ENCODE data around the gene TK1. TPM values are rescaled to one million over a fixed set of nuclear protein-coding genes. Genes with fewer than 3 reads are reported as not detected.

TK1 gene
- total and polyA plus RNA-seq, 2 donors (not counting 1 experiment from before 2014, with no cell fraction given), result 2.2 to 3.8 TPM

- peak overlapping the region; percentile 79 for H3K4me3 Mint-ChIP-seq
- peaks cover 78% of the 10 kb centered on the region for H3K4me1 Mint-ChIP-seq
- Histone ChIP-seq H3K4me1 (ENCODE audit: control insufficient read depth in 2 of 2, insufficient read depth in 2 of 2, low read length in 2 of 2) (peaks cover 71 to 90% of the 10 kb centered on the region in 2 donors), H3K9ac (ENCODE audit: low read length) (peak overlapping the region; percentile 38), H2AFZ (ENCODE audit: insufficient read depth, low read depth, low read length, poor library complexity, severe bottlenecking) (no peak overlapping the region), H3K4me3 (ENCODE audit: control extremely low read depth in 1 of 5, extremely low read depth in 1 of 5, insufficient read depth in 1 of 5, low read depth in 2 of 5, low read length in 4 of 5) (no peak overlapping the region), H3K4me2 (replicated peaks; ENCODE audit: low read depth, low read length, poor library complexity, severe bottlenecking) (peak overlapping the region; percentile 67), H3K79me2 (ENCODE audit: control insufficient read depth, insufficient read depth, low read length) (peaks cover 23% of the 10 kb centered on the region), H3K27ac (ENCODE audit: low read length in 2 of 2) (peak overlapping the region; percentile 97 to 98), H4K20me1 (ENCODE audit: control insufficient read depth, insufficient read depth, low read length, poor library complexity, severe bottlenecking) (no peaks in the 10 kb centered on the region), H3K36me3 (replicated peaks in 1 of 2; ENCODE audit: control extremely low read depth in 1 of 2, control insufficient read depth in 1 of 2, extremely low read depth in 1 of 2, insufficient read depth in 2 of 2, low read length in 1 of 2) (peaks cover 0 to 13% of the 10 kb centered on the region in 2 experiments), H3K9me3 (ENCODE audit: control extremely low read depth in 1 of 3, control insufficient read depth in 2 of 3, insufficient read depth in 1 of 3, low read length in 2 of 3) (peaks cover 0 to 10% (median 0%) of the 10 kb centered on the region in 3 donors), H3K27me3 (replicated peaks in 1 of 4; ENCODE audit: control extremely low read depth in 1 of 4, control insufficient read depth in 3 of 4, insufficient read depth in 4 of 4, low read length in 3 of 4) (no peaks in the 10 kb centered on the region)
- TF ChIP-seq CTCF (IDR thresholded peaks at IDR 0.05) (no peak), EZH2 (IDR thresholded peaks at IDR 0.05; ENCODE audit: borderline replicate concordance, insufficient read depth, low read depth, low read length, poor library complexity, severe bottlenecking) (no peak)
- no peaks in the 10 kb centered on the region for H3K9me3 Mint-ChIP-seq (ENCODE audit: insufficient read depth)
- H3K27me3 Mint-ChIP-seq, result no peaks in the 10 kb centered on the region
- 100% methylated on average over 2 of the region's 7 CpGs for WGBS (ENCODE audit: insufficient coverage)
- intact Hi-C loops (cut with micrococcal nuclease), result loop anchor here (2.0 kb wide), 1 partner anchor 14 kb away; no protein-coding TSS in a partner anchor
- no peak for DNase-seq
- no peak for ATAC-seq (ENCODE audit: low read depth)
- peak overlapping the region; percentile 95 for H3K27ac Mint-ChIP-seq
- POLR2A ChIA-PET, result interaction anchor here (0.8 to 2.4 kb wide), 9 partner anchors 8 to 30 kb away, joined by 3 to 11 read pairs (median 4); partner anchors contain the start of genes TMC6 and TMC8
- CTCF ChIA-PET, result interaction anchor here (0.8 to 5.3 kb wide), 3 partner anchors 10 to 30 kb away, joined by 3 to 34 read pairs (median 4); no protein-coding TSS in a partner anchor
Observed at GRCh38 chr17:78146471-78146869, 40.4 kb downstream of the TK1 start.
